WERI-Rb-1 (cell line): ENCODE data around the gene PTPRG.
"Not testable (repeated sequence)": the region's sequence is repeated elsewhere in the genome, so short reads cannot be mapped to it uniquely, and the experiment has no call there.

Experiments used
- DNase-seq: peaks from one replicate; pipeline ENCODE4 v3.0.0-alpha.2; 2020
- H3K27ac ChIP-seq: fragments of 250-450 bp; sonication (Bioruptor Pico); 2 replicates; pipeline ENCODE4 v1.5.1; 2020; ENCODE audit warnings: mild to moderate bottlenecking, moderate library complexity
- H3K27me3 ChIP-seq: fragments of 250-450 bp; sonication (Bioruptor Pico); 2 replicates; pipeline ENCODE4 v1.5.1; 2021; ENCODE audit warnings: mild to moderate bottlenecking, low read depth, moderate library complexity; ENCODE audit not compliant: insufficient read depth, severe bottlenecking
- H3K36me3 ChIP-seq: fragments of 250-450 bp; sonication (Bioruptor Pico); 2 replicates; pipeline ENCODE4 v1.5.1; 2020; ENCODE audit warnings: mild to moderate bottlenecking, moderate library complexity
- H3K4me3 ChIP-seq: 2 replicates; pipeline ENCODE4 v1.5.1; 2011; ENCODE audit warnings: low read depth, mild to moderate bottlenecking, control low read depth, low read length
- H3K9me3 ChIP-seq: fragments of 250-450 bp; sonication (Bioruptor Pico); 2 replicates; pipeline ENCODE4 v1.5.1; 2021; ENCODE audit warnings: mild to moderate bottlenecking, moderate library complexity; ENCODE audit not compliant: severe bottlenecking
- TF ChIP-seq, protein P1 (sequence below): IDR thresholded peaks from 2 replicates; pipeline ENCODE4 v1.5.1; 2011; ENCODE audit warnings: low read depth, mild to moderate bottlenecking, control low read depth, inconsistent platforms, low read length

PTPRG gene

GRCh38 chr3:61812517-61812916 is 251.1 kb downstream of the PTPRG start:
- no peaks in the 10 kb centered on the region for H3K9me3 ChIP-seq
- TF ChIP-seq, protein P1, sequence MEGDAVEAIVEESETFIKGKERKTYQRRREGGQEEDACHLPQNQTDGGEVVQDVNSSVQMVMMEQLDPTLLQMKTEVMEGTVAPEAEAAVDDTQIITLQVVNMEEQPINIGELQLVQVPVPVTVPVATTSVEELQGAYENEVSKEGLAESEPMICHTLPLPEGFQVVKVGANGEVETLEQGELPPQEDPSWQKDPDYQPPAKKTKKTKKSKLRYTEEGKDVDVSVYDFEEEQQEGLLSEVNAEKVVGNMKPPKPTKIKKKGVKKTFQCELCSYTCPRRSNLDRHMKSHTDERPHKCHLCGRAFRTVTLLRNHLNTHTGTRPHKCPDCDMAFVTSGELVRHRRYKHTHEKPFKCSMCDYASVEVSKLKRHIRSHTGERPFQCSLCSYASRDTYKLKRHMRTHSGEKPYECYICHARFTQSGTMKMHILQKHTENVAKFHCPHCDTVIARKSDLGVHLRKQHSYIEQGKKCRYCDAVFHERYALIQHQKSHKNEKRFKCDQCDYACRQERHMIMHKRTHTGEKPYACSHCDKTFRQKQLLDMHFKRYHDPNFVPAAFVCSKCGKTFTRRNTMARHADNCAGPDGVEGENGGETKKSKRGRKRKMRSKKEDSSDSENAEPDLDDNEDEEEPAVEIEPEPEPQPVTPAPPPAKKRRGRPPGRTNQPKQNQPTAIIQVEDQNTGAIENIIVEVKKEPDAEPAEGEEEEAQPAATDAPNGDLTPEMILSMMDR: no peak
- no peak overlapping the region for H3K4me3 ChIP-seq
- DNase-seq: no peak
- no peaks in the 10 kb centered on the region for H3K27me3 ChIP-seq
- H3K36me3 ChIP-seq: no peaks in the 10 kb centered on the region
- no peak overlapping the region for H3K27ac ChIP-seq

- Histone ChIP-seq H3K9me3 (no peaks in the 10 kb centered on the region), H3K4me3 (no peak overlapping the region), H3K27me3 (no peaks in the 10 kb centered on the region), H3K36me3 (no peaks in the 10 kb centered on the region), H3K27ac (no peak overlapping the region)
- DNase-seq: no peak
- TF ChIP-seq, protein P1: no peak
These were observed 252.3 kb downstream of the PTPRG start for GRCh38 chr3:61813636-61814035.

GRCh38 chr3:61814674-61815073 is 253.3 kb downstream of the PTPRG start:
- no peak for DNase-seq
- TF ChIP-seq, protein P1: no peak
- no peak overlapping the region for H3K27ac ChIP-seq
- H3K27me3 ChIP-seq: no peaks in the 10 kb centered on the region
- H3K9me3 ChIP-seq: no peaks in the 10 kb centered on the region
- no peak overlapping the region for H3K4me3 ChIP-seq
- no peaks in the 10 kb centered on the region for H3K36me3 ChIP-seq

- not testable (repeated sequence) for H3K9me3 ChIP-seq, H3K4me3 ChIP-seq, H3K27me3 ChIP-seq, DNase-seq, H3K27ac ChIP-seq, H3K36me3 ChIP-seq
These were observed 254.9 kb downstream of the PTPRG start for GRCh38 chr3:61816304-61816703.

DNA sequence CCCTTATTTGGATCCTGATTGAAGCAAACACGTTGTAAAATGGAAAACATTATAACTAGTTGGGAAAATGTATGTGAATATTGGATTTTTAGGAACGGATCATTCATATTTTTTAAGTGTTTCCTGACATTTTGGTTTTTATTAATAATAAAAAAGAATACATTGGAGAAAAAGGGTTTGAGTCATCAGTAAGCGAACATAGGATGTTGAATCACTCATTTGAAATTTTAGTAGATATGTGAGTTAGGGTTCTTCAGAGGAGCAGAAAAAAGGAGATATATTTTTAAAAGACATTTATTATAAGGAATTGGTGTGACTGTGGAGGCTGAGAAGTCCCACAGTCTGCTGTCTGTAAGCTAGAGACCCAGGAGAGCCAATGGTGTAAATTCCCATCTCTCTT is 258.5 kb downstream of the PTPRG start:
- DNase-seq: no peak
- H3K36me3 ChIP-seq: peaks cover 2% of the 10 kb centered on the region
- no peaks in the 10 kb centered on the region for H3K27me3 ChIP-seq
- no peak overlapping the region for H3K4me3 ChIP-seq
- TF ChIP-seq, protein P1: no peak
- H3K27ac ChIP-seq: no peak overlapping the region
- H3K9me3 ChIP-seq: no peaks in the 10 kb centered on the region

DNA sequence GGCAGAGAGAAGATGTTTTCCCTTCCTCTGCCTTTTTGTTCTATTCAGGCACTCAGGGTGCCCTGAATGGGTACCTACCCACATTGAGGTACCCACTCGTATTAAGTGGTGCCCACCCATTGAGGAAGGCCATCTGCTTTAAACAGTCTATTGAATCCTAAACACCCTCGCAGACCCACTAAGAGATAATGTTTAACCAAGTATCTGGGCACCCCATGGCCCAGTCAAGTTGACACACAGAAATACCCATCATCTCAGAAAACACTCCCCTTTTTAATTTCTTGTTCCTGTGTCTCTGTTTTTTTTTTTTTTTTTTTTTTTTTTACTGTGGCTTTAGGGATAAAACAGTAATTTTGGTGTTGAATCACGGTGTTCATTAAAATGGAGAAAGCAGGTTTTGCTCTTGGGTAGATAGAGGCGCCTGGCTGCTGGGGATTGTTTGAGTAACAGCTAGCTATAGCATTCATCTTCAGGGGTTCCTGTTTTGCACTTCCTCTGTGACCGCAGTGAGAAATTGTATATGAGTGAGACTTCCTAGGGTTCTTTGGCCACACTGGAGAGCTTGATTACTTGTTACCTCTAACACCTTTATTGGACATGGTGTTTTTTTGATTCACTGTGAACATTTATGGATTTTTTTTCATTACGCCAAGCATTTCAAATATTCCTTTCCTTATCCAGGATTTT is 259.1 kb downstream of the PTPRG start:
- TF ChIP-seq, protein P1: no peak
- Histone ChIP-seq H3K27ac (no peak overlapping the region), H3K4me3 (no peak overlapping the region), H3K36me3 (peaks cover 2% of the 10 kb centered on the region), H3K27me3 (no peaks in the 10 kb centered on the region), H3K9me3 (no peaks in the 10 kb centered on the region)
- no peak for DNase-seq
